WTC11 (cell line): Measurements from ENCODE around the gene DNAJB5. TPM values are rescaled to one million over a fixed set of nuclear protein-coding genes. Genes with fewer than 3 reads are reported as not detected.

Source experiments
- ATAC-seq: fragments of 200-7000 bp; cut with Tn5 transposase; 2 replicates; pipeline ENCODE4 v1.10.0; 2021; ENCODE audit warnings: mild to moderate bottlenecking, moderate library complexity
- CTCF ChIA-PET: fragments of 300-600 bp; sonication (Branson Sonifier 250); formaldehyde crosslinking; loops from one replicate; lab custom pipeline; 2021; ENCODE audit warnings: antibody characterized with exemption; lab: Charles Lee
- POLR2A ChIA-PET: fragments of 350-600 bp; sonication (Branson Sonifier 250); formaldehyde crosslinking; loops from one replicate; lab custom pipeline; 2021; ENCODE audit warnings: antibody characterized with exemption; lab: Charles Lee
- DNase-seq: peaks from one replicate; pipeline ENCODE4 v3.0.0; 2021; ENCODE audit warnings: low spot score
- H3K27ac Mint-ChIP-seq: 2 replicates; pipeline ENCODE4 v1.8.0; 2021; ENCODE audit warnings: mixed read lengths
- H3K27me3 Mint-ChIP-seq: 2 replicates; pipeline ENCODE4 v1.8.0; 2021; ENCODE audit warnings: low read depth, mild to moderate bottlenecking, moderate library complexity, mixed read lengths
- H3K36me3 Mint-ChIP-seq: 2 replicates; pipeline ENCODE4 v1.8.0; 2021; ENCODE audit warnings: mixed read lengths
- H3K4me1 Mint-ChIP-seq: 2 replicates; pipeline ENCODE4 v1.8.0; 2022; ENCODE audit warnings: mixed read lengths
- H3K4me3 Mint-ChIP-seq: 2 replicates; pipeline ENCODE4 v1.8.0; 2021; ENCODE audit warnings: mild to moderate bottlenecking, moderate library complexity, mixed read lengths
- H3K9me3 Mint-ChIP-seq: 2 replicates; pipeline ENCODE4 v1.8.0; 2021; ENCODE audit warnings: mixed read lengths
- ETV6 ChIP-seq: sonication (generic); formaldehyde crosslinking; IDR thresholded peaks from 2 replicates; pipeline ENCODE4 v1.8.1; 2022; ENCODE audit warnings: mild to moderate bottlenecking, missing genetic modification reagents
- FOXJ3 ChIP-seq: sonication (generic); formaldehyde crosslinking; IDR thresholded peaks from 2 replicates; pipeline ENCODE4 v1.9.0; 2021; ENCODE audit warnings: missing genetic modification reagents, mild to moderate bottlenecking, borderline replicate concordance
- GRHL2 ChIP-seq: fragments of 250-450 bp; sonication (Bioruptor Pico); IDR thresholded peaks from 2 replicates; pipeline ENCODE4 v1.8.0; 2022; ENCODE audit warnings: mild to moderate bottlenecking, moderate library complexity; ENCODE audit not compliant: insufficient replicate concordance, severe bottlenecking
- KAT7 ChIP-seq: sonication (generic); formaldehyde crosslinking; IDR thresholded peaks from 2 replicates; pipeline ENCODE4 v1.8.1; 2023; ENCODE audit warnings: missing genetic modification reagents, mild to moderate bottlenecking, borderline replicate concordance
- NFATC4 ChIP-seq: fragments of 250-450 bp; sonication (Bioruptor Pico); IDR thresholded peaks from 2 replicates; pipeline ENCODE4 v1.9.0; 2021; ENCODE audit warnings: mild to moderate bottlenecking
- NR1H2 ChIP-seq: sonication (generic); formaldehyde crosslinking; IDR thresholded peaks from 2 replicates; pipeline ENCODE4 v1.9.0; 2021; ENCODE audit warnings: mild to moderate bottlenecking, moderate library complexity, missing genetic modification reagents
- PREB ChIP-seq: sonication (generic); formaldehyde crosslinking; IDR thresholded peaks from 2 replicates; pipeline ENCODE4 v1.8.1; 2022; ENCODE audit warnings: mild to moderate bottlenecking, missing genetic modification reagents, moderate library complexity, borderline replicate concordance
- ZNF232 ChIP-seq: sonication (generic); formaldehyde crosslinking; IDR thresholded peaks from 2 replicates; pipeline ENCODE4 v1.8.0; 2022; ENCODE audit warnings: mild to moderate bottlenecking, missing genetic modification reagents
- ZNF532 ChIP-seq: fragments of 250-450 bp; sonication (Bioruptor Pico); IDR thresholded peaks from 2 replicates; pipeline ENCODE4 v1.9.0; 2021; ENCODE audit warnings: mild to moderate bottlenecking, borderline replicate concordance
- total RNA-seq: library from RNA; stranded (reverse); gene quantifications from 3 replicates; pipeline ENCODE4 v1.2.3, GENCODE V29; 2021
- TF ChIP-seq, protein P1 (sequence below): sonication (generic); formaldehyde crosslinking; conservative IDR thresholded peaks from 2 replicates; pipeline ENCODE4 v1.8.1; 2023; ENCODE audit warnings: mild to moderate bottlenecking, low read depth, missing genetic modification reagents, moderate library complexity
- TF ChIP-seq, protein P2 (sequence below): fragments of 250-450 bp; sonication (Bioruptor Pico); conservative IDR thresholded peaks from 2 replicates; pipeline ENCODE4 v1.9.0; 2021; ENCODE audit warnings: mild to moderate bottlenecking
- TF ChIP-seq, protein P3 (sequence below): sonication (generic); formaldehyde crosslinking; IDR thresholded peaks from 2 replicates; pipeline ENCODE4 v1.8.1; 2023; ENCODE audit warnings: mild to moderate bottlenecking, missing genetic modification reagents, moderate library complexity
- TF ChIP-seq, protein P4 (sequence below): sonication (generic); formaldehyde crosslinking; IDR thresholded peaks from 2 replicates; pipeline ENCODE4 v1.8.0; 2023; ENCODE audit warnings: mild to moderate bottlenecking, missing genetic modification reagents

Gene DNAJB5
- total RNA-seq, 1 experiment from 2014 or later = 30.0 TPM

DNA sequence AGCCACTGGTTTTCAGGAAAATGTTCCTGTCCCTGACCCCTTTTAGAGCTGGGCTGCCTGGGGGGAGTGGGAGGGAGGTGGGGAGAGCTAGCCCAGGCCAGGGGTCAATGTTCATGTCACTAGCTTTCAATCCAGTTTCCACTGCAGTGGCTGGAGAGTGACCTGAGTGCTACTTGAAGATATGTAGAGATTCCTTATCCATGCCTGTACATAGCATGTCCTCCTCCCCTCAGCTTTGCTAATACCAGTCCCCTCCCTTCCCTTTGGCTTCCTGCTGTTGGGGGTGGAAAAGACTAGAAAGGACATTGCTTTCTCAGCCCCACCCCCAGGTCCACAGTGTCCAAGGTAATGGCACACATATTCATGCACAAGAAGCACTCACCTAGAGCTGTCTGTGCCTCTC, 7.8 kb downstream of the DNAJB5 start:
- H3K27me3 Mint-ChIP-seq = no peaks in the 10 kb centered on the region
- ChIA-PET POLR2A (no interaction called here), CTCF (interaction anchor here (1.0 to 2.2 kb wide), 4 partner anchors 12 to 237 kb away, joined by 4 to 13 read pairs (median 8); no protein-coding TSS in a partner anchor)
- peaks cover 34% of the 10 kb centered on the region for H3K36me3 Mint-ChIP-seq
- 0 out of 2 replicates have a peak, but pooled peaks cover 2% of the 10 kb centered on the region for H3K9me3 Mint-ChIP-seq
- H3K4me3 Mint-ChIP-seq = no peak overlapping the region
- no peak for ATAC-seq
- TF ChIP-seq NR1H2 (CRISPR knock-in tag) = no peak
- TF ChIP-seq ZNF232 (CRISPR knock-in tag) = no peak
- TF ChIP-seq GRHL2 (CRISPR knock-in tag) = no peak
- no peak for TF ChIP-seq ETV6 (CRISPR knock-in tag)
- TF ChIP-seq, protein P1, sequence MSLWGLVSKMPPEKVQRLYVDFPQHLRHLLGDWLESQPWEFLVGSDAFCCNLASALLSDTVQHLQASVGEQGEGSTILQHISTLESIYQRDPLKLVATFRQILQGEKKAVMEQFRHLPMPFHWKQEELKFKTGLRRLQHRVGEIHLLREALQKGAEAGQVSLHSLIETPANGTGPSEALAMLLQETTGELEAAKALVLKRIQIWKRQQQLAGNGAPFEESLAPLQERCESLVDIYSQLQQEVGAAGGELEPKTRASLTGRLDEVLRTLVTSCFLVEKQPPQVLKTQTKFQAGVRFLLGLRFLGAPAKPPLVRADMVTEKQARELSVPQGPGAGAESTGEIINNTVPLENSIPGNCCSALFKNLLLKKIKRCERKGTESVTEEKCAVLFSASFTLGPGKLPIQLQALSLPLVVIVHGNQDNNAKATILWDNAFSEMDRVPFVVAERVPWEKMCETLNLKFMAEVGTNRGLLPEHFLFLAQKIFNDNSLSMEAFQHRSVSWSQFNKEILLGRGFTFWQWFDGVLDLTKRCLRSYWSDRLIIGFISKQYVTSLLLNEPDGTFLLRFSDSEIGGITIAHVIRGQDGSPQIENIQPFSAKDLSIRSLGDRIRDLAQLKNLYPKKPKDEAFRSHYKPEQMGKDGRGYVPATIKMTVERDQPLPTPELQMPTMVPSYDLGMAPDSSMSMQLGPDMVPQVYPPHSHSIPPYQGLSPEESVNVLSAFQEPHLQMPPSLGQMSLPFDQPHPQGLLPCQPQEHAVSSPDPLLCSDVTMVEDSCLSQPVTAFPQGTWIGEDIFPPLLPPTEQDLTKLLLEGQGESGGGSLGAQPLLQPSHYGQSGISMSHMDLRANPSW (CRISPR knock-in tag) = no peak
- TF ChIP-seq, protein P2, sequence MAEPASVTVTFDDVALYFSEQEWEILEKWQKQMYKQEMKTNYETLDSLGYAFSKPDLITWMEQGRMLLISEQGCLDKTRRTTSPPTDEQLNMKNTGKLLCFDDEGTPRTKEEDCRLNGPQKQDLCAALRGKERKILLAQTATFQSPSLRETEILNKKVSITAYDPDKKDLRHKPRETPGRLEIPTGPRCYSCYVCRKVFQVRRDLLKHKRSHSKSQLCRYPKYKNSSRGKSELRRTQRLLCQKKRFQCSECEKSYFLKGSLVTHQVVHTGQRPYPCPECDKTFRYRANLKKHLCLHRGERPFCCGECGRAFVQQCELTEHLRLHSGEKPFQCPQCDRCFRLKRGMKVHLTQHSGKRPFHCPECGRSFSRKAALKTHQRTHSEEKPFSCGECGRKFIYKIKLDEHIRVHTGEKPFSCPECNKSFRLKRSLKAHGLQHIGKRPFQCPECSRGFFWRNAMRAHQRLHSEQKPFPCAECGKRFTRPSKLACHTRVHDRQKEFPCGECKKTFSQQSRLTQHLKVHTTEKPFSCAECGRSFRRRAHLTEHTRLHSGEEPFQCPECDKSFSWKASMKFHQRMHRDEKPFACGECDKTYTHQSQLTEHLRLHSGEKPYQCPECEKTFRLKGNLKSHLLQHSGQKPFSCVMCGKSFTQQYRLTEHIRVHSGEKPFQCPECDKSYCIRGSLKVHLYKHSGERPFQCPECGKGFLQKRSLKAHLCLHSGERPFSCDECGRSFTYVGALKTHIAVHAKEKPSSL (CRISPR knock-in tag) = no peak
- no peak for TF ChIP-seq ZNF532 (CRISPR knock-in tag)
- TF ChIP-seq, protein P3, sequence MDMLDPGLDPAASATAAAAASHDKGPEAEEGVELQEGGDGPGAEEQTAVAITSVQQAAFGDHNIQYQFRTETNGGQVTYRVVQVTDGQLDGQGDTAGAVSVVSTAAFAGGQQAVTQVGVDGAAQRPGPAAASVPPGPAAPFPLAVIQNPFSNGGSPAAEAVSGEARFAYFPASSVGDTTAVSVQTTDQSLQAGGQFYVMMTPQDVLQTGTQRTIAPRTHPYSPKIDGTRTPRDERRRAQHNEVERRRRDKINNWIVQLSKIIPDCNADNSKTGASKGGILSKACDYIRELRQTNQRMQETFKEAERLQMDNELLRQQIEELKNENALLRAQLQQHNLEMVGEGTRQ (CRISPR knock-in tag) = no peak
- TF ChIP-seq, protein P4, sequence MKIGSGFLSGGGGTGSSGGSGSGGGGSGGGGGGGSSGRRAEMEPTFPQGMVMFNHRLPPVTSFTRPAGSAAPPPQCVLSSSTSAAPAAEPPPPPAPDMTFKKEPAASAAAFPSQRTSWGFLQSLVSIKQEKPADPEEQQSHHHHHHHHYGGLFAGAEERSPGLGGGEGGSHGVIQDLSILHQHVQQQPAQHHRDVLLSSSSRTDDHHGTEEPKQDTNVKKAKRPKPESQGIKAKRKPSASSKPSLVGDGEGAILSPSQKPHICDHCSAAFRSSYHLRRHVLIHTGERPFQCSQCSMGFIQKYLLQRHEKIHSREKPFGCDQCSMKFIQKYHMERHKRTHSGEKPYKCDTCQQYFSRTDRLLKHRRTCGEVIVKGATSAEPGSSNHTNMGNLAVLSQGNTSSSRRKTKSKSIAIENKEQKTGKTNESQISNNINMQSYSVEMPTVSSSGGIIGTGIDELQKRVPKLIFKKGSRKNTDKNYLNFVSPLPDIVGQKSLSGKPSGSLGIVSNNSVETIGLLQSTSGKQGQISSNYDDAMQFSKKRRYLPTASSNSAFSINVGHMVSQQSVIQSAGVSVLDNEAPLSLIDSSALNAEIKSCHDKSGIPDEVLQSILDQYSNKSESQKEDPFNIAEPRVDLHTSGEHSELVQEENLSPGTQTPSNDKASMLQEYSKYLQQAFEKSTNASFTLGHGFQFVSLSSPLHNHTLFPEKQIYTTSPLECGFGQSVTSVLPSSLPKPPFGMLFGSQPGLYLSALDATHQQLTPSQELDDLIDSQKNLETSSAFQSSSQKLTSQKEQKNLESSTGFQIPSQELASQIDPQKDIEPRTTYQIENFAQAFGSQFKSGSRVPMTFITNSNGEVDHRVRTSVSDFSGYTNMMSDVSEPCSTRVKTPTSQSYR = no peak
- TF ChIP-seq FOXJ3 (CRISPR knock-in tag) = no peak
- no peak for TF ChIP-seq KAT7 (CRISPR knock-in tag)
- no peak for TF ChIP-seq NFATC4
- TF ChIP-seq PREB = no peak
- no peak overlapping the region for H3K27ac Mint-ChIP-seq
- DNase-seq = no peak
- H3K4me1 Mint-ChIP-seq = peaks cover 51% of the 10 kb centered on the region
